GM18505 (cell line): Measurements from ENCODE around the gene TMC6.

ENCODE experiments used
- ATAC-seq: cut with Tn5 transposase; IDR thresholded peaks from one replicate; pipeline ENCODE4 v1.9.1; 2021; ENCODE audit not compliant: unreplicated experiment
- POLR2A ChIP-seq: IDR thresholded peaks from 4 replicates; pipeline ENCODE4 v1.6.1; 2011; ENCODE audit warnings: borderline replicate concordance; ENCODE audit not compliant: insufficient read depth, insufficient read length; ENCODE audit errors: extremely low read depth

Gene TMC6

DNA sequence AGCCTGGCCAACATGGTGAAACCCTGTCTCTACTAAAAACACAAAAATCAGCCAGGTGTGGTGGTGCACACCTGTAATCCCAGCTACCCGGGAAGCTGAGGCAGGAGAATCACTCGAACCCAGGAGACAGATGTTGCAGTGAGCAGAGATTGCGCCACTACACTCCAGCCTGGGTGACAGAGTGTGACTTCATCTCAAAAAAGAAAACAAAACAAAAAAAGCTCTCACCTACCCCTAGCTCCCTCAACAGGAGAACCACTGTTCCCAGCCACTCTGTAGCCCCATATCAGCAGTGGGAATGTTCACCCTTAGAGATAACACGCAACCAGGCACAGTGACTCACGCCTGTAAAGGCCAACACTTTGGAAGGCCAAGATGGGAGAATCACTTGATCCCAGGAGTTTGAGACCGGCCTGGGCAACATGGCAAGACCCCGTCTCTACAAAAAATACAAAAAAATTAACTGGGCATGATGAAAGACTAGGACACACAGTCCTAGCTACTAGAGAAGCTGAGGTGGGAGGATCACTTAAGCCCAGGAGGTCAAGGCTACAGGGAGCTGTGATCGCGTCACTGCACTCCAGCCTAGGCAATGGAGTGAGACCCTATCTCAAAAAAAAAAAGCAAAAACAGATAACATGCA is 7.4 kb upstream of the TMC6 start:
- no peak for ATAC-seq
- TF ChIP-seq POLR2A: no peak

DNA sequence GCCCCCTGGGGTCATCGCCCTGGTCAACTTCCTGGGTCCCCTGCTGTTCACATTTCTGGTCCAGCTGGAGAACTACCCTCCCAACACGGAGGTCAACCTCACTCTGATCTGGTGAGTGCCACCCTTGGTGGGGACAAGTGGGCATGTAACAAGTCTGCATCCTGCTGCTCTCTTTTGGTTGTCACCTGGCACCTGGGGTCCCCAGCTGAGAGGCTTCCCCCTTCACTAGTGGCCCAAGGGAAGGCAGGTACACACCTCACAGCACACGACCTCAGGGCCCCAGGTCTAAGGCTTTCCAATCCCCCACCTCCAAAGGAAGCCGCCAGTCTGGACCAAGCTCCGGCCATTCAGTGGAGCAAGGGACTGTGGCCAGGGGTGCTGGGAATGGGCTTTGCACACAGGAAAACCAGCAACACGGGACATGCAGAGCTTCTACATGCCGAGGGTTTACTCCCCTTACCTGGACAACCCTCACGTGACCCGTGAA is 6.4 kb upstream of the TMC6 start:
- ATAC-seq: no peak
- no peak for TF ChIP-seq POLR2A

DNA sequence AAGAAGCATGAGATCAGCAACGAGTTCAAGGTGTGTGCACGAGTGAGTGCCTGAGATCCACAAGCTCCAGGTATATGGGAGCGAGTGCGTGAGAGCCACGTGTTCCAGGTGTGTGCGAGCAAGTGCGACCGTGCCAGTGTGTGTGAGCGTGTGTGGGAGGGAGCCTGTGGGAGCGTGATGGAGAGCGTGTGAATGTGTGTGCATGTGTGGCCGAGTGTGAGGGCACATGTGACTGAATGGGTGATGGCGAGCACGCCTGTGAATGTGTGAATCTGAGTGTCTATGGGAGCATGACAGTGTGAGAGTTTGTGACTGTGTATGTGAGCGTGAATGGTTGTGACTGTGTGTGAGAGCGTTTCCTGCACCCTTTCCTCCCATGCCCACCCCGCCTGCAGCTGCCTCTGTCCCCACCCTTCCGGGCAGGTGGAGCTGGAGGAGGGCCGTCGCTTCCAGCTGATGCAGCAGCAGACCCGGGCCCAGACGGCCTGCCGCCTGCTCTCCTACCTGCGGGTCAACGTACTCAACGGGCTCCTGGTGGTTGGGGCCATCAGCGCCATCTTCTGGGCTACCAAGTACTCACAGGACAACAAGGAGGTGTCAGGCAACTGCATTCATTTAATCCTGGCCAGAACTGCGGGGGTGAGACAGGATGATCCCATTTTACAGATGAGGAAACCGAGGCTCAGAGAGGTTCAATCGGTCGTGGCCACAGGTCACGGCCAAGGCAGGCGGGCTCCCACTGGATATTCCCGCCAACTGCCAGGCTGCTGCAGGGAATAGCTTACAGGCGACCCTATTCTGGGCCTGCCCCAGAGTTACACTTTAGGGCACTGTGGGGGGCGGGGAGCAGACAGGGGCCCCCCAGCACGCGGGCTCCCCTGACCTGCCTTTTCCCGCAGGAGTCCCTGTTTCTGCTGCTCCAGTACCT is 5.7 kb upstream of the TMC6 start:
- TF ChIP-seq POLR2A: peak; percentile 60
- no peak for ATAC-seq

DNA sequence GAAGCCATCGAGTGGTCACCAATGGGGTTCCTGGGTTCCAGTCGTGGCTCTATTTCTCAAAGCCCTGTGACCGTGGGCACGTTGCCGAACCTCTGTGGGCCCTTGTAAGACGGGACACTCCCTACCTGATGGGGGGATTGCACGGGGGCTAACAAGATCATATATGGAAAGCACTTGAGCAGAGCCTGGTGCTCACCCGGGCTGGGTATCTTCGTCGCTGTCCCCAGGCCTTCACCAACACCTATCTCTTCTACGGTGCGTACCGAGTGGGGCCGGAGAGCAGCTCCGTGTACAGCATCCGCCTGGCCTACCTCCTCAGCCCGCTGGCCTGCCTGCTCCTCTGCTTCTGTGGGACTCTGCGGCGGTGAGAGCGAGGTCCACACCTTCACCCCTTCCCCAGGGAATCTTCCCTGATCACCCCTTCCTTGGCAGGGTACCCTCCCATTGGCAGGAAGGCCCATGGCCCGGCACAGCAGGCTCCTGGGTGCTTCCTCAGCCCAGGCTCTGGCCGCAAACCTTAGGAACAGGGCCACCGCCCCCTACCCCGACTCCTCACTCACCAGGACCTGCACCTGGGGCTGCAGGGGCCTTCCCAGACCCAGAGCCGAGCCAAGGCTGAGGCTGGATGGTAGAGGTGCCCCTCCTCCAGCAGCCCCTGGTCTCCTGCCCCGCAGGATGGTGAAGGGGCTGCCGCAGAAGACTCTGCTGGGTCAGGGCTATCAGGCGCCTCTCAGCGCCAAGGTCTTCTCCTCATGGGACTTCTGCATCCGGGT is 4.8 kb upstream of the TMC6 start:
- no peak for ATAC-seq
- TF ChIP-seq POLR2A: no peak

DNA sequence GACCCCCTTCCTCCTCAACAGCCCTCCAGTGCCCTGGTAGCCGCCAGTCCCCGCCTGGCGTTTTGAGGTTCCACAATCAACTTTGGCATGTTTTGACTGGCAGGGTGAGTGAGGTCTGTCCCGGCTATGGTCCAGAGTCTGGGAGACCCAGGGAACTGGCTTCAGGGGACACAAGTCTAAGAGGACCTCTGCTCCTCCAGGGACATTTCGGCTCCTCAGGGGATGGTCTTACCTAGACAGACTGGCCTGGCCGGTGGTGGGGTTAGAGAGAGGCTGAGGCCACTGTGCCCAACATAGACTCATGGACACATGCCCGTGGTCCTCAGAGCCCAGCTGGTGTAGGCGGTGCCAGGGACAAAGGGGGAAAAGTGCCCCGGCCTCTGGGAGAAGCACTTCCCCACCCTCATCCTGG is 4.2 kb upstream of the TMC6 start:
- no peak for ATAC-seq
- TF ChIP-seq POLR2A: no peak

DNA sequence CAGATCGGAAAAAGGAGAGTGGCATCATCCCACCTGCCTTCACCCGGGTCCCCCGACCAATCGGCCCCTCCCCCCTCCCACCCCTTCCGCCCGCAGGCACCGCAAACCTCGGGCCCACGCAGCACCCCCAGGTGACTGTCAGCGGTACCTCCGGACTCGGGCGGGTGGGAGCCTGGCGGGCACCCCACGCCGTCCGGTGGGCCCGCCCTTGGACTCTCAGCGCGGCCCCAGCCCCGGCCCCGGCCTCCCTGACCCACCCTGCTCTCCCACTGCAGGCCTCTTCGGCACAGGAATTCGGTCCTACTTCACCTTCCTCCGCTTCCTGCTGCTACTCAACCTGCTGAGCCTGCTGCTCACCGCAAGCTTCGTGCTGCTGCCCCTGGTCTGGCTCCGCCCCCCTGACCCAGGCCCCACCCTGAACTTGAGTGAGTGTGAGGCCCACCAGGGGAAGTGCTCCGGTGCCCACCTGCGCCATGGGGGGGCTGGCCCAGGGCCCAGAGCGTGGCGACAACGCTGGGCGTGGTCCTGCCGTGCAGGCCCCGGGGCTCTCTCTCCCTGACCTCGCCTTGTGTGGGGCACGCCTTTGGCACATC is 3.6 kb upstream of the TMC6 start:
- peak; percentile 77 for TF ChIP-seq POLR2A
- ATAC-seq: peak; percentile 19

DNA sequence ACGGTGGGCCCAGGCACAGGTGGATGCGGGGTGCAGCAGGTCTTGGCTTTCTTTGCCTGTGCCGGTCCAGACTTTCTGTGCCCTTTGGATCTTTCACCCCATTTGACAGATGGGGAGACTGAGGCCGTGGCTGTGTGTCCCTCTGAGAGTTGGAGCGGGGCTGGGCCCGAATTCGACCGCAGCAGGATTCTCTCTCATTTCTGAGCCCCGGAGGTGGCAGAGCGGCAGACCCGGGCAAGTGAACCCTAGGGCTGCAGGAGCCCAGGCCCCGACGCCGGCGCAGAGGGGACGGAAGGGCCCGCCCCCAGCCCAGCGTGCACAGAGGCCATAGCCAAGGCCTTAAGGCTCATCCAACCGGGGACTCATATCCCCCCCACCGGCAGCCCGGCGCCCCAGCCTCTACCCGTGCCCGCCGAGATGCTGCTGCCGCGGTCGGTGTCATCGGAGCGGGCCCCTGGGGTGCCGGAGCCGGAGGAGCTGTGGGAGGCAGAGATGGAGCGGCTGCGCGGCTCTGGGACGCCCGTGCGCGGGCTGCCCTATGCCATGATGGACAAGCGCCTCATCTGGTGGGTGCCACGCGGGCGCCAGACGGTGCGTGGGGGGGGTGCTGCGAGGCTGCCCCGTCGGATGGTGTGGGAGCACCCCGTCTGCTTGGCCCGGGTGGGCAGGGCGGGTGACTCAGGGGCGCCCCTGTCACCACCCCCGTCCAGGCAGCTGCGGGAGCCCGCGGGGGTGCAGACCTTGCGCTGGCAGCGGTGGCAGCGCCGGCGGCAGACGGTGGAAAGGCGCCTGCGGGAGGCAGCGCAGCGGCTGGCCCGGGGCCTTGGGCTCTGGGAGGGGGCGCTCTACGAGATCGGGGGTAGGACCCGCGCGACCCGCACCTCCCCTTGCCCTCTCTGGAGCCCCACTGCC is 2.9 kb upstream of the TMC6 start:
- ATAC-seq: no peak
- TF ChIP-seq POLR2A: no peak

DNA sequence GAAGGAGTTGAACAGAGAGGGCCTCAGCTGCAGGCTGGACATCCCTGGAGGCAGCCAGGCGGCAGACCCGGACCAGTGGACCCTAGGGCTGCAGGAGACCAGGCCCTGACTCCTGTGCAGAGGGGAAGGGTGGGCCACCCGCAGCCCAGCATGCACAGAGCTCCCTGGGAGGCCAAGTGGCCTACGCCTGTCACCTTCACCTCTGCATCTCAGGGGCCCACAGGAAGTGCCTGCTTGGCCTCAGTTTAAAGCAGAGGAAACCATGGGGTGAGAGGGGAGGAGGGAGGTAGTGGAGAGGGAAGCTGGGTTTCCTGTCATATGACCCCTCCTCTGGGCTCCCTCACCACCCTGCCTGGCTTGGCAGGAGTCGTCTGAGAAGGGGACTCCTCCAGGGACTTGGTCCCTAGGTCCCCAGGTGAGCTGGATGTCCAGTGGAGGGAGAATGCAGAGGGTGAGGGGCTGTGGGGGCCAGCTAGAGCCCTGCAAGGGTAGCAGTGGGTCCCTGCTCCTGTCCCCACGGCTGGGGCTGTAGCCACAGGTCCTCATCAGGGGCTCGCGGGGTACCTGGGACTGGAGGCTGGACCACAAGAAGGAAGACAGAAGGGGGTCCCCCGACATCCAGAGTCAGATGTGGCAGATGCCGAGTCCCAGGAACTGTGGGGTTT is 2.0 kb upstream of the TMC6 start, which contains the start of gene TMC8:
TSS of gene TMC8 (plus strand) at position 335 of the 665 bp plus-strand sequence. CDS start 818 bp downstream, outside the sequence.
- peak; percentile 90 for TF ChIP-seq POLR2A
- no peak for ATAC-seq

DNA sequence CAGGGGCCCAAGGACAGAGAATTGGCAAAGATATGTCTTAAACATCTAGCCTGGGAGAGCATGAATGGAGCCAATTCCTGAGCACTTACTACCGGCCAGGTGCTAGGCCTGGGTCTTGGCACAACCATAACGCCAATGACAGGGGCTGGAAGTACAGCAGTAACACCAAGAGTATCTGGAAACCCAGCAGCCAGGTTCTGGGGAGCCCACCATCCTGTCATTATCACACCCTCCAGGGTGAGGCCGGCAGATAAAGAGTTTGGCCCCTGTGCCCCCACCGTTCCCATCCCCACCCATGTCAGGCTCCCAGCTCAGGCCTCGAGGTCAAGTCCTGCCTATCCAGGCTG is 1.5 kb upstream of the TMC6 start:
- no peak for TF ChIP-seq POLR2A
- ATAC-seq: no peak

DNA sequence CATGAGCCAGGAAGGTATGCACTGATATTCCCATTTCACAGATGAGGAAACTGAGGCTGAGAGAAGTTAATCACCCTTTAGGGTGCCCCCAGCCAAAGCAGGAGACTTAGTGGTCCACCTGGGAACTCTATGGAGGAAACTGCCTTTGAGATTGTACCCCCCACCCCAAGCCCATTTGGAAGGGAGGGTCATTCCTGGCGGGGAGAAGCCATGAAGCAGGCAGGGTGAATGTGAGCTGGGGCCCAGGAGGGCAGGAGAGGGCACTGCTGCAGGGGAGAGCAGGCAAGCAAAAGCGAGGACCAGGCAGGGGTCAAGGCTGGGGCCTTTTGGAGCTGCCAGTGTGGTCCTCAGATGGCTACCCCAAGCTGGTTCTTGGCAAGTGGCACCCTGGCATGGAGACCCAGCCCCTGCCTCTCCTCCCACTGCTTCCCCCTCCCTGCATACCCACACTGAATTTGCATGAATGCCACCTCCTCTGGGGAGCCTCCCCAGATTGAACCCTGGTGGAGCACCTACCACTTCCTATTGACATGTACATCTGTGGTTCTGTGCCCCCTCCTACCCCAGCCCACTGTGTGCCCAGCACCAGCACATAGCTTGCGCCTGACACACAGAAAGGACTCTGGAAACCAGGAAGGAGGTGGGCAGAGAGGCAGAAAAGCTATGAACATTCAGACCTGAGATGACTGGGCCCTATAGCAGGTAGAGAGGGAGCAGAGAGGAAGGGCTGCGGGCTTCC is 965 bp upstream of the TMC6 start:
- no peak for ATAC-seq
- peak; percentile 11 for TF ChIP-seq POLR2A

DNA sequence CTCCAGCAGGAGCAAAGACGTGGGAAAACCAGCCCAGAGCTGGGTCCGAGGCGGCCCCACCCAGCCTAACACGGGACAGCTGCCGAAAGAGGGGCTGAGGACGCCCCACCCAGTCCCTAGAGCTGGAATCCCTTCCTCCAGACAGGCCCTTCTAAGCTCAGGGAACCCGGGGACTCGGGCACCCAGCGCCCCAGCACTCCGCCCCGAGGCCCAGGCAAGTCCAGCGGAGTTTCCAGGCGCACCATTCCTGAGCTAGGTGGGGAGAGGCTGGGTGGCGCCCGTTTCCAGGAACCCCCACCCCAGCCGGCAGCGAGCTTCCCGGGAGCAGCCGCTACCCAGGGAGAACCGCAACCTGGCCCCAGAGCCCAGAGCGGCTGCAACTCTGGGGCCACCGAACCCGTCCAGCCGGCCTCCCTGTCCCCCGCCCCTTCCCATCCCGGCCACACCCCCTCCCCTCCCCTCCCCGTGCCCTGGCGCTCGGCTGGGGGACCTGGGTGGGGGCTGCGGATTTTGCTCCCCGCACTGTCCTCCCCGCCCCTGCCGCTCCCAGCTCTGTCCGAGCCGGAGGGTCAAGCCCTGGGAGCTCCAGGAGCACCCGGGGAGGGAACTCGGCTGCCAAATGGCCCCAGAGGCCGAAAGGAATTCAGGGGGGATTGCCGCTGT is 536 bp downstream of the TMC6 start:
- no peak for TF ChIP-seq POLR2A
- ATAC-seq: no peak

DNA sequence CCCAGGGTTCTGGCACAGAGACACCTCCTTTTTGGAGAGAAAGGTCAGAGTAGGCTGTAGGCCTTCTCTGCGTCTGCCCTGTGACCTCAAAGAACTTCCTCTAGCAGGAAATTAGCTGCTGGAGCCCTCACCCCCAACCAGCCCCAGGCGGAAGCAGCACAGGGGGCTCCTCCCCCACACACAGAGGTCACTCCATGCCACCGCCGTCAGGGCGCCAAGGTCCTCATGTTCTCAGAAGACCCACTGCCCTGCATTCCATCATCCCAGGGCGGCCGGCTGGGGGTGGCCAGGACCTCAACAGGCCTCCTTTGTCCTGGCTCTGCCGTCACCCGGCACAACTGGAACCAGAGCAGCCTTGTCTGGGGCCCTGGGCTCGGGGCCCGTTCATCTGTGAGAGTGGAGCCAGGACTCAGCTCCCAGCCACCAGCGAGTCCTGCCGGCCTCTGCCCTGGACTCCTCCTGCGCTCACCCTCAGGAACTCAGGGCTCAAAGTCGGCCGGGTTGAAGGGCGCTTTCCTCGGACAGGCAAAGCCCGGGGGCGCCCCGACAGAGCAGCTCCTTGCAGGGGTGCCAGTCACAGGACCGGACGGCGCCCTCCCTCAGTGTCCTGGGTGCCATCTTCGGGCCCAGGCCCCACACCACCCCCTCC is 1.2 kb downstream of the TMC6 start:
- peak; percentile 64 for TF ChIP-seq POLR2A
- no peak for ATAC-seq
